ENCODE data around the gene IRF6. TPM values are rescaled to one million over a fixed set of nuclear protein-coding genes. Genes with fewer than 3 reads are reported as not detected.

Gene IRF6
- total RNA-seq, 6 experiments from 2014 or later, result 24.9 to 33.9 (median 28.9) TPM

GRCh38 chr1:209755926-209756614, 49.9 kb downstream of the IRF6 start, which contains the start of gene TRAF3IP3:
TSS of gene TRAF3IP3 (plus strand) at chr1:209756053. CDS start at chr1:209760040, 3,987 bp downstream.
- Histone ChIP-seq H3K27me3 (no peaks in the 10 kb centered on the region), H3K4me1 (no peaks in the 10 kb centered on the region), H3K36me3 (no peaks in the 10 kb centered on the region), H3K27ac (peak within 1 kb of the TSS in 2 of 3 donors; percentile 38 to 40), H3K4me3 (peak within 1 kb of the TSS in 1 of 3 donors; percentile 16), H3K9me3 (no peaks in the 10 kb centered on the region)
- WGBS (ENCODE audit: insufficient coverage, low coverage, low lambda C conversion rate, missing lambda C conversion rate), result 51% methylated on average over 8 of the region's 10 CpGs
- DNase-seq (no peak), ATAC-seq (peak; percentile 68 to 75 (median 70))
- TF ChIP-seq CTCF (IDR thresholded peaks at IDR 0.05) (no peak), POLR2A (IDR thresholded peaks at IDR 0.05) (no peak)
- intact Hi-C loops (cut with DNase I), result no loop called here

- no peak for DNase-seq
- H3K4me1 ChIP-seq, result peaks cover 0 to 4% (median 0%) of the 10 kb centered on the region in 4 donors
- WGBS (ENCODE audit: insufficient coverage, low coverage, low lambda C conversion rate, missing lambda C conversion rate), result 60% methylated on average over 1 of the region's 1 CpG
- TF ChIP-seq CTCF (IDR thresholded peaks at IDR 0.05) (no peak), POLR2A (IDR thresholded peaks at IDR 0.05) (no peak)
- H3K4me3 ChIP-seq, result no peak overlapping the region
- no peak overlapping the region for H3K27ac ChIP-seq
- no peaks in the 10 kb centered on the region for H3K27me3 ChIP-seq
- no peak for ATAC-seq
- no peaks in the 10 kb centered on the region for H3K36me3 ChIP-seq
- intact Hi-C loops (cut with DNase I), result no loop called here
- H3K9me3 ChIP-seq, result no peaks in the 10 kb centered on the region
Measured at GRCh38 chr1:209755256-209755655, 50.7 kb downstream of the IRF6 start.

- no peak for TF ChIP-seq CTCF (IDR thresholded peaks at IDR 0.05)
- no peak for TF ChIP-seq POLR2A (IDR thresholded peaks at IDR 0.05)
- 85% methylated on average over 2 of the region's 3 CpGs for WGBS (ENCODE audit: insufficient coverage, low coverage, low lambda C conversion rate, missing lambda C conversion rate)
- ATAC-seq (no peak), DNase-seq (no peak)
- Histone ChIP-seq H3K36me3 (no peaks in the 10 kb centered on the region), H3K4me3 (no peak overlapping the region), H3K9me3 (no peaks in the 10 kb centered on the region), H3K27me3 (no peaks in the 10 kb centered on the region), H3K27ac (no peak overlapping the region), H3K4me1 (peaks cover 0 to 16% (median 2%) of the 10 kb centered on the region in 4 donors)
- intact Hi-C loops (cut with DNase I), result no loop called here
Measured at GRCh38 chr1:209752890-209753289, 53.1 kb downstream of the IRF6 start.

GRCh38 chr1:209751627-209752231, 54.2 kb downstream of the IRF6 start:
- intact Hi-C loops (cut with DNase I), result no loop called here

More at GRCh38 chr1:209751627-209752231, 54.2 kb downstream of the IRF6 start:
- no peaks in the 10 kb centered on the region for H3K27me3 ChIP-seq
- H3K4me1 ChIP-seq, result peaks cover 0 to 21% (median 2%) of the 10 kb centered on the region in 4 donors
- no peak for DNase-seq
- ATAC-seq, result no peak
- 55% methylated on average over 5 of the region's 5 CpGs for WGBS (ENCODE audit: insufficient coverage, low coverage, low lambda C conversion rate, missing lambda C conversion rate)
- TF ChIP-seq POLR2A (IDR thresholded peaks at IDR 0.05) (no peak), CTCF (IDR thresholded peaks at IDR 0.05) (no peak)
- H3K9me3 ChIP-seq, result no peaks in the 10 kb centered on the region
- H3K4me3 ChIP-seq, result no peak overlapping the region
- no peaks in the 10 kb centered on the region for H3K36me3 ChIP-seq
- no peak overlapping the region for H3K27ac ChIP-seq

Measured in right lobe of liver (tissue), 6 donors.